ENCODE data around the gene RPGR.

RPGR gene

DNA sequence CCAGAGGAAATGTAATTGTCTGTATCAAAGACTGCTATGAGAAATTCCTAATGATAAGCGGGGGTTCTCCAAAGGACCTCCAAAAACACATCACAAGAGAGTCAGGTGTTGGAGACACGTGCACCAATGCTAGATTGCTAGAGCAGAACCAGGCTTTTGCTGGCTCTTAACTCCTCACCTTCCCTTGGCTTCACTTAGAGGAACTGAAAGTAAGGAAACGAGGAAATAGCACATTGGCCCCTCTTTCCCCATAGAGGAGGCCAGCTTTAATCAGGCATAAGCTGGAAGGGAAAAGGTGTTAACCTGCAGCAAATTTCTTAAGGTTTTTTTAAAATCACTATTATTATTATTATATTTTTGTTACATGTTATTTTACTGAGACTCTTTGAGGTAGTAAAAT lies 38.6 kb upstream of the RPGR start:
- Histone ChIP-seq H3F3A (ENCODE audit: insufficient read depth, low read length) (no peaks in the 10 kb centered on the region), H3K9me2 (ENCODE audit: low read depth, low read length) (no peaks in the 10 kb centered on the region), H3K4me1 (ENCODE audit: insufficient read depth, low read length, severe bottlenecking) (no peaks in the 10 kb centered on the region), H3K4me2 (ENCODE audit: low read length) (no peak overlapping the region), H3K9ac (ENCODE audit: low read length) (no peak overlapping the region), H3K27ac (ENCODE audit: low read depth, low read length, poor library complexity, severe bottlenecking) (no peak overlapping the region), H3K9me3 (ENCODE audit: low read length) (no peaks in the 10 kb centered on the region), H3K36me3 (ENCODE audit: insufficient read depth, low read length) (no peaks in the 10 kb centered on the region), H4K20me1 (ENCODE audit: insufficient read depth, low read length) (no peaks in the 10 kb centered on the region), H3K4me3 (ENCODE audit: low read depth, low read length, poor library complexity, severe bottlenecking) (no peak overlapping the region), H2AFZ (ENCODE audit: low read length) (no peak overlapping the region), H3K79me2 (ENCODE audit: insufficient read depth, low read length) (no peaks in the 10 kb centered on the region), H3K27me3 (ENCODE audit: insufficient read depth, low read length) (no peaks in the 10 kb centered on the region)
- no peak for TF ChIP-seq EZH2 (IDR thresholded peaks at IDR 0.05; ENCODE audit: borderline replicate concordance, low read length)
- TF ChIP-seq, protein P1, sequence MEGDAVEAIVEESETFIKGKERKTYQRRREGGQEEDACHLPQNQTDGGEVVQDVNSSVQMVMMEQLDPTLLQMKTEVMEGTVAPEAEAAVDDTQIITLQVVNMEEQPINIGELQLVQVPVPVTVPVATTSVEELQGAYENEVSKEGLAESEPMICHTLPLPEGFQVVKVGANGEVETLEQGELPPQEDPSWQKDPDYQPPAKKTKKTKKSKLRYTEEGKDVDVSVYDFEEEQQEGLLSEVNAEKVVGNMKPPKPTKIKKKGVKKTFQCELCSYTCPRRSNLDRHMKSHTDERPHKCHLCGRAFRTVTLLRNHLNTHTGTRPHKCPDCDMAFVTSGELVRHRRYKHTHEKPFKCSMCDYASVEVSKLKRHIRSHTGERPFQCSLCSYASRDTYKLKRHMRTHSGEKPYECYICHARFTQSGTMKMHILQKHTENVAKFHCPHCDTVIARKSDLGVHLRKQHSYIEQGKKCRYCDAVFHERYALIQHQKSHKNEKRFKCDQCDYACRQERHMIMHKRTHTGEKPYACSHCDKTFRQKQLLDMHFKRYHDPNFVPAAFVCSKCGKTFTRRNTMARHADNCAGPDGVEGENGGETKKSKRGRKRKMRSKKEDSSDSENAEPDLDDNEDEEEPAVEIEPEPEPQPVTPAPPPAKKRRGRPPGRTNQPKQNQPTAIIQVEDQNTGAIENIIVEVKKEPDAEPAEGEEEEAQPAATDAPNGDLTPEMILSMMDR (IDR thresholded peaks at IDR 0.05; ENCODE audit: low read length), result no peak

DNA sequence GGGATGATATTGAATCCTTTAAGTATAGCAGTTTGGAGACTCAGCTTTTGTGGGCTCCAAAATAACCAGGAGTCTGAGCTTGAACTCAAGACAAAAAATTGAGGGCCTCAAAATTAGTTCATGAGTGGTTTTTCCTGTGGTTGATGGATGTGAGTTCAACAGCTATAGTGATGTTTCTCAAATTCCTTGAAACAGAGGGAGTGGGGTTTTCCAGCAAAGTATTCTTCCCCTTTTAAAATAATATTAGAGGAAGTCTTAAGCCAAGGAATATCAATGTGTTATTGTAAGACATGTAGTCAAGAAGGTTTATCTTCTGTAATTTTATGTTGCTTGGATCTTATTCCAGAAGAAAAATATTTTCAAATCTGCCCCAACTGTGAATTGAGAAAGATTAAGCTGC lies 35.7 kb upstream of the RPGR start:
- no peaks in the 10 kb centered on the region for H3F3A ChIP-seq (ENCODE audit: insufficient read depth, low read length)
- no peak overlapping the region for H3K9ac ChIP-seq (ENCODE audit: low read length)
- no peaks in the 10 kb centered on the region for H3K36me3 ChIP-seq (ENCODE audit: insufficient read depth, low read length)
- no peaks in the 10 kb centered on the region for H3K4me1 ChIP-seq (ENCODE audit: insufficient read depth, low read length, severe bottlenecking)
- H3K9me2 ChIP-seq (ENCODE audit: low read depth, low read length), result no peaks in the 10 kb centered on the region
- no peaks in the 10 kb centered on the region for H4K20me1 ChIP-seq (ENCODE audit: insufficient read depth, low read length)
- H3K9me3 ChIP-seq (ENCODE audit: low read length), result no peaks in the 10 kb centered on the region
- H3K27me3 ChIP-seq (ENCODE audit: insufficient read depth, low read length), result no peaks in the 10 kb centered on the region
- H2AFZ ChIP-seq (ENCODE audit: low read length), result no peak overlapping the region
- H3K4me2 ChIP-seq (ENCODE audit: low read length), result no peak overlapping the region
- no peak overlapping the region for H3K4me3 ChIP-seq (ENCODE audit: low read depth, low read length, poor library complexity, severe bottlenecking)
- H3K27ac ChIP-seq (ENCODE audit: low read depth, low read length, poor library complexity, severe bottlenecking), result no peak overlapping the region
- TF ChIP-seq EZH2 (IDR thresholded peaks at IDR 0.05; ENCODE audit: borderline replicate concordance, low read length), result no peak
- TF ChIP-seq, protein P1 (IDR thresholded peaks at IDR 0.05; ENCODE audit: low read length), result no peak
- H3K79me2 ChIP-seq (ENCODE audit: insufficient read depth, low read length), result no peaks in the 10 kb centered on the region

DNA sequence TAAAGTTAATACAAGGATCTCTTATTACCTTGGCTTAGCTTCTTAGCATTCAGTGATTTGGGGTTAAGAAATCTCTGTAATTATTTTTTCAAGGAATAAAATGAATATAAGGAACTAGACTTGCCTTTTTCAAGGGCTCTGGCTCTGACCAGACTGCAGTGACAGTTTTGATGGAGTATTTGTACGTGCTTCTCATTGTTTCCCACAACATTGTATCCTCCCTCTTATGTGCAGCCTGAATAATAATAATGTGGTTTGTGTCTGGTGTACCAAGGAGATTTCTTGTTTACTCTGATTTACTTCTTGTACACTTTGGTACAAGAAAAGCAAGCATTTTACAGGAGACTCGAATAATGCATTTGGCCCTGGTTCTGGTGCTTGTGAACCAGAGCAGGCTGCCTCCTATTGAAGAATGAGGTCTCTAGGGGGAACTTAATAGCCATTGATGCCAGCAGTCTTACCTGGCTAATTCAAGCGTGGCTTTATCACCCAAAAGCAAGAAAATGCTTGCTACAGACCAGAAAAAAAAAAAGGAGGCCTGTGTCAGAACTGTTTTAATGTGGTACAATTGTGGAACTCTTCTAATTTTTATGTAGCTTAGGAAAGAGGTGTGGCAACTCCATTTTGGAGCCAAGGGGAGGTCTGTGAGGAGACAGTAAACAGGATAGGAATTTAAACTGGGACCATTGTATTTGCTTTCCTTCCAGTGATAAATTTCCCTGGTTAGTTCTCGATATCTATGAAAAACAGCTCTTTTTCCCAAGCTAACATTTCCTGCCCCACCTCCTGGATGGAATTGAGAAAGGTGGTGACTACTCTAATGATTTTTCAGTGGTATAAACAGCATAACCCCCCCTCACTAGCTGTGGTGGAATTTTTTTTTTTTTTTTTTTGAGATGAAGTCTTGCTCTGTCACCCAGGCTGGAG lies 30.7 kb upstream of the RPGR start:
- H3K27me3 ChIP-seq (ENCODE audit: insufficient read depth, low read length), result no peaks in the 10 kb centered on the region
- no peak for TF ChIP-seq EZH2 (IDR thresholded peaks at IDR 0.05; ENCODE audit: borderline replicate concordance, low read length)
- TF ChIP-seq, protein P1 (IDR thresholded peaks at IDR 0.05; ENCODE audit: low read length), result no peak

More for the DNA sequence above, 30.7 kb upstream of the RPGR start:
- H3K9me3 ChIP-seq (ENCODE audit: low read length), result no peaks in the 10 kb centered on the region
- no peaks in the 10 kb centered on the region for H4K20me1 ChIP-seq (ENCODE audit: insufficient read depth, low read length)
- H3K79me2 ChIP-seq (ENCODE audit: insufficient read depth, low read length), result no peaks in the 10 kb centered on the region
- H3K27ac ChIP-seq (ENCODE audit: low read depth, low read length, poor library complexity, severe bottlenecking), result no peak overlapping the region
- no peaks in the 10 kb centered on the region for H3F3A ChIP-seq (ENCODE audit: insufficient read depth, low read length)
- H2AFZ ChIP-seq (ENCODE audit: low read length), result no peak overlapping the region
- H3K4me2 ChIP-seq (ENCODE audit: low read length), result no peak overlapping the region
- no peaks in the 10 kb centered on the region for H3K4me1 ChIP-seq (ENCODE audit: insufficient read depth, low read length, severe bottlenecking)
- no peak overlapping the region for H3K9ac ChIP-seq (ENCODE audit: low read length)
- no peak overlapping the region for H3K4me3 ChIP-seq (ENCODE audit: low read depth, low read length, poor library complexity, severe bottlenecking)
- H3K9me2 ChIP-seq (ENCODE audit: low read depth, low read length), result no peaks in the 10 kb centered on the region
- H3K36me3 ChIP-seq (ENCODE audit: insufficient read depth, low read length), result no peaks in the 10 kb centered on the region

All from OCI-LY1 (cell line).